K562 (cell line): ENCODE results near the gene ALOXE3. TPM values are rescaled to one million over a fixed set of nuclear protein-coding genes. Genes with fewer than 3 reads are reported as not detected.

Source experiments
- BDP1 ChIP-seq: IDR thresholded peaks from 3 replicates; pipeline ENCODE4 v1.6.1; 2011; ENCODE audit not compliant: insufficient read length, insufficient read depth
- BRD4 ChIP-seq: fragments of 200-600 bp; sonication (generic); IDR thresholded peaks from 2 replicates; pipeline ENCODE4 v1.6.1; 2017; ENCODE audit warnings: inconsistent platforms
- CHCHD3 ChIP-seq: fragments of 250-450 bp; sonication (Bioruptor Pico); IDR thresholded peaks from 2 replicates; pipeline ENCODE4 v2.1.2; 2022; ENCODE audit warnings: mild to moderate bottlenecking
- ERF ChIP-seq: fragments of 450-650 bp; formaldehyde crosslinking; IDR thresholded peaks from 2 replicates; pipeline ENCODE4 v1.4.0; 2020; ENCODE audit warnings: mild to moderate bottlenecking, mixed read lengths
- FOXP1 ChIP-seq: sonication (generic); formaldehyde crosslinking; IDR thresholded peaks from 2 replicates; pipeline ENCODE4 v1.8.0; 2022; ENCODE audit warnings: mild to moderate bottlenecking, missing genetic modification reagents
- GTF2B ChIP-seq: IDR thresholded peaks from 2 replicates; pipeline ENCODE4 v1.6.1; 2011; ENCODE audit not compliant: insufficient read length; ENCODE audit errors: extremely low read depth
- L3MBTL2 ChIP-seq: fragments of 450-650 bp; IDR thresholded peaks from 2 replicates; pipeline ENCODE4 v1.6.1; 2016; ENCODE audit warnings: mild to moderate bottlenecking, moderate library complexity
- NFE2 ChIP-seq: IDR thresholded peaks from 2 replicates; pipeline ENCODE4 v1.6.1; 2014; ENCODE audit warnings: antibody characterized with exemption, low read depth
- NFIC ChIP-seq: fragments of 450-650 bp; IDR thresholded peaks from 2 replicates; pipeline ENCODE4 v1.6.1; 2017; ENCODE audit warnings: mild to moderate bottlenecking, inconsistent platforms
- POLR2AphosphoS2 ChIP-seq: IDR thresholded peaks from 2 replicates; pipeline ENCODE4 v1.6.1; 2012; ENCODE audit warnings: low read length, improper control_type of control experiment
- POLR3A ChIP-seq: IDR thresholded peaks from 2 replicates; pipeline ENCODE4 v1.6.1; 2011; ENCODE audit warnings: borderline replicate concordance, mild to moderate bottlenecking, moderate library complexity; ENCODE audit not compliant: insufficient read length, insufficient read depth; ENCODE audit errors: extremely low read depth
- RBM22 ChIP-seq: fragments of 200-400 bp; formaldehyde crosslinking; IDR thresholded peaks from 2 replicates; pipeline ENCODE4 v1.6.1; 2018; ENCODE audit warnings: low read length, low read depth; ENCODE audit not compliant: poor library complexity, severe bottlenecking
- RCOR1 ChIP-seq, 2 experiments: IDR thresholded peaks; 2 replicates each; pipeline ENCODE4 v1.6.1; 2012; ENCODE audit warnings: low read depth in 2 of 2, low read length in 2 of 2, borderline replicate concordance in 1 of 2, improper control_type of control experiment in 1 of 2
- SIN3A ChIP-seq, 2 experiments: fragments of 150-350 bp in 1 of 2; IDR thresholded peaks; 2 replicates each; pipeline ENCODE4 v1.6.1; 2011 to 2016; ENCODE audit warnings: borderline replicate concordance in 2 of 2, low read depth in 2 of 2, low read length in 2 of 2, mild to moderate bottlenecking in 2 of 2, moderate library complexity in 2 of 2; ENCODE audit not compliant: control insufficient read depth in 1 of 2
- TBL1XR1 ChIP-seq, 2 experiments: IDR thresholded peaks; 2 replicates each; pipeline ENCODE4 v1.6.1; 2012; ENCODE audit warnings: improper control_type of control experiment in 2 of 2, low read length in 2 of 2, mild to moderate bottlenecking in 1 of 2
- THAP7 ChIP-seq: fragments of 250-450 bp; sonication (Bioruptor Pico); IDR thresholded peaks from 2 replicates; pipeline ENCODE4 v1.5.0; 2021
- TOE1 ChIP-seq, 2 experiments: fragments of 450-650 bp in 1 of 2; sonication (generic) in 1 of 2; formaldehyde crosslinking in 1 of 2; IDR thresholded peaks; 2 replicates each; pipeline versions ENCODE4 v1.7.1 to v1.8.0; 2016 to 2022; ENCODE audit warnings: borderline replicate concordance in 2 of 2, mild to moderate bottlenecking in 2 of 2, antibody characterized with exemption in 1 of 2, inconsistent platforms in 1 of 2, low read depth in 1 of 2, missing genetic modification reagents in 1 of 2, moderate library complexity in 1 of 2
- TRIM24 ChIP-seq, 2 experiments: fragments of 450-650 bp; IDR thresholded peaks; 2 replicates each; pipeline ENCODE4 v1.6.1; 2016
- XRCC5 ChIP-seq: fragments of 200-400 bp; formaldehyde crosslinking; IDR thresholded peaks from 2 replicates; pipeline ENCODE4 v1.6.1; 2017; ENCODE audit warnings: low read depth, mild to moderate bottlenecking, low read length
- ZBTB5 ChIP-seq: fragments of 450-650 bp; IDR thresholded peaks from 2 replicates; pipeline ENCODE4 v1.6.1; 2017; ENCODE audit warnings: antibody characterized with exemption
- ZNF232 ChIP-seq: sonication (generic); formaldehyde crosslinking; IDR thresholded peaks from 2 replicates; pipeline ENCODE4 v1.8.0; 2022; ENCODE audit warnings: mild to moderate bottlenecking, missing genetic modification reagents
- polyA plus RNA-seq, 8 experiments: library from polyadenylated mRNA; depleted of rRNA in 4 of 8; stranded (reverse) in 5 of 8; unstranded in 3 of 8; fragments of >200 nt; fragmentation: Nextera tagmentation in 2 of 8; fragmentation: Illumina TruSeq in 1 of 8; extraction: Ambion mirVana in 2 of 8; extraction: Trizol in 1 of 8; gene quantifications; 2 replicates each; pipeline versions ENCODE4 v1.2.1 to v1.2.3, GENCODE V29; 2011 to 2014; ENCODE audit warnings: inconsistent platforms in 1 of 8, missing spikeins in 1 of 8
- total RNA-seq, 7 experiments: library from RNA; depleted of rRNA in 6 of 7; stranded (reverse); fragments of >200 nt in 6 of 7; fragmentation: Illumina TruSeq in 2 of 7; extraction: Trizol in 2 of 7; gene quantifications; 2 replicates each; pipeline versions ENCODE4 v1.2.1 to v1.2.3, GENCODE V29; 2011 to 2021; ENCODE audit warnings: low replicate concordance in 1 of 7
- TF ChIP-seq, protein P1 (sequence below): fragments of 200-800 bp; sonication (Bioruptor generic); IDR thresholded peaks from 2 replicates; pipeline ENCODE4 v1.6.1; 2017; ENCODE audit warnings: missing genetic modification characterization, missing compliant biosample characterization

The ALOXE3 gene
- total and polyA plus RNA-seq, 9 of the 15 experiments (the other 6 are each of a cell fraction or from before 2014, with no cell fraction given) = 0.04 TPM; not detected in 8

GRCh38 chr17:8125154-8125946 lies 7.0 kb upstream of the ALOXE3 start (continued):
- TF ChIP-seq GTF2B (no peak), RBM22 (peak; percentile 72), CHCHD3 (CRISPR knock-in tag) (no peak), ERF (no peak), NFE2 (peak; percentile 55; the same call in 1 of the 2 replicates), POLR2AphosphoS2 (peak; percentile 75; the same call in 1 of the 2 replicates), SIN3A (IDR thresholded peaks at IDR 0.05; ENCODE audit: borderline replicate concordance in 2 of 2, control insufficient read depth in 1 of 2, low read depth in 2 of 2, low read length in 2 of 2) (peak in 1 of 2 experiments; percentile 39; a peak in 1 of 4 replicates), TBL1XR1 (IDR thresholded peaks at IDR 0.05; ENCODE audit: low read length in 2 of 2) (peak in 1 of 2 experiments; percentile 82; a peak in 2 of 4 replicates), RCOR1 (IDR thresholded peaks at IDR 0.05; ENCODE audit: borderline replicate concordance in 1 of 2, low read depth in 2 of 2, low read length in 2 of 2) (peak in 1 of 2 experiments; percentile 40; a peak in 1 of 4 replicates), ZBTB5 (peak; percentile 63; the same call in 1 of the 2 replicates), POLR3A (peak; percentile 87), XRCC5 (no peak), NFIC (peak; percentile 57), FOXP1 (no peak), BDP1 (peak; percentile 73), ZNF232 (CRISPR knock-in tag) (no peak), BRD4 (peak; percentile 70; the same call in 1 of the 2 replicates), TRIM24 (IDR thresholded peaks at IDR 0.05) (no peak), L3MBTL2 (peak; percentile 49), THAP7 (no peak), TOE1 (IDR thresholded peaks at IDR 0.05; ENCODE audit: borderline replicate concordance) (no peak), TOE1 (CRISPR knock-in tag; IDR thresholded peaks at IDR 0.05; ENCODE audit: borderline replicate concordance, low read depth) (no peak)
- TF ChIP-seq, protein P1, sequence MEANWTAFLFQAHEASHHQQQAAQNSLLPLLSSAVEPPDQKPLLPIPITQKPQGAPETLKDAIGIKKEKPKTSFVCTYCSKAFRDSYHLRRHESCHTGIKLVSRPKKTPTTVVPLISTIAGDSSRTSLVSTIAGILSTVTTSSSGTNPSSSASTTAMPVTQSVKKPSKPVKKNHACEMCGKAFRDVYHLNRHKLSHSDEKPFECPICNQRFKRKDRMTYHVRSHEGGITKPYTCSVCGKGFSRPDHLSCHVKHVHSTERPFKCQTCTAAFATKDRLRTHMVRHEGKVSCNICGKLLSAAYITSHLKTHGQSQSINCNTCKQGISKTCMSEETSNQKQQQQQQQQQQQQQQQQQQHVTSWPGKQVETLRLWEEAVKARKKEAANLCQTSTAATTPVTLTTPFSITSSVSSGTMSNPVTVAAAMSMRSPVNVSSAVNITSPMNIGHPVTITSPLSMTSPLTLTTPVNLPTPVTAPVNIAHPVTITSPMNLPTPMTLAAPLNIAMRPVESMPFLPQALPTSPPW = peak; percentile 54
